Activated CD8-positive, alpha-beta memory T cell treated with anti-CD3 and anti-CD28 coated beads for 4 hours (primary cell): Measurements from ENCODE around the gene TPRG1.
A peak's percentile ranks its signal among the peaks of the same experiment; 100 is the strongest.
"Not testable (repeated sequence)": the region's sequence is repeated elsewhere in the genome, so short reads cannot be mapped to it uniquely, and the experiment has no call there.

Experiments used
- DNase-seq, 2 donors: peaks; one replicate each; pipeline ENCODE4 v3.0.0-alpha.2; 2020; ENCODE audit warnings: low read depth in 2 of 2

TPRG1 gene

DNA sequence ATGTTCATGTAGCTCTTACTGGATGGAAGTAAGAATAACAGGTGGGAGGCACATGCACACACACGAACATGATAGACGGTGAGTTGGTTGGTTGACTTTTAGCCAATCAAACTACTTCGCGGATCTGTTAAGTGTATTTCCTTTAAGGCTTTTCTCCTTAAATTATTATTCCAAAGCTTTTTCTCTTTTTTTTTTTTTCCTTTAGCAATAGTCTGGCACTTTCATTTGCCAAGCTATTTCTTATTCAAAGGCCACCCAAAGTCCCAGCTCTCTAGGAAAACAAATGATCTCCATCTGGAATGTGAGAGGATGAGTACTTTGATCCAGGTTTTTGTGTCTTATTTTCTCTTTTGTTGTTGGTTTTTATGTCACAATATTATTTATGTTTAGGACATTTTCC lies 141.1 kb downstream of the TPRG1 start:
- no peak for DNase-seq

DNA sequence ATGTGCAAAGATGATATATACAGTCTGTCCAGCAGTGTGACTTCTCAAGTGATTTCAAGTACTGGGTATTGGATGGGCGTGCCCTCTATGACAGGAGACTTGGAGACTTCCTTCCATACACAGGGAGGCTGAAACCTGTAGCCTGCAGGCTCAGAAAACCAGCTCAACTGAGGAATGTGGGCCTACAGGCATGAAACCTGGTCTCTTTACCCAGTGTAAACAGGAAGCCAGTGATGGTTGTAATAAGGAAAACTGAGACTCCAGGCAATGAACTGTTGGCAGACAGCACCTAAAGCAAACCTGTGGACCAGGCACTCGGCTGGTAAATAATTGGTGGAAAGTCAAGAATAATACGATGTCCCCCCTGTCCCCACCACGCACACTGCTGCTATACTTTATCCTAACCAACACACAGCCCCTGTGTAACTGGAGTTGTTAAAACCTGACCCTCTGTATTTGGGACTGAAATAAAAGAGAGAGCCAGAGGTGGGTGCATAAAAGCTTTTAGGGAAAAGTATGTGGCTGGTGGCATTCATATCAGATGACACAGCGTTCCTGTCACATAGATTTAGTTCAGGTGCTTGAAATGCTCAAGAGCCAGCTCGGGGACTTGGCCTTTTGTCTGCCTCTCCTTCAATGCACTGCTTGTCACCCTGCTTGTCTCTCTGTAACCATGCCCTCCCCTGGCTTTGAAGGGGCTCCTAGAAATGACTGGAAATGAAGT lies 144.7 kb downstream of the TPRG1 start:
- no peak for DNase-seq

DNA sequence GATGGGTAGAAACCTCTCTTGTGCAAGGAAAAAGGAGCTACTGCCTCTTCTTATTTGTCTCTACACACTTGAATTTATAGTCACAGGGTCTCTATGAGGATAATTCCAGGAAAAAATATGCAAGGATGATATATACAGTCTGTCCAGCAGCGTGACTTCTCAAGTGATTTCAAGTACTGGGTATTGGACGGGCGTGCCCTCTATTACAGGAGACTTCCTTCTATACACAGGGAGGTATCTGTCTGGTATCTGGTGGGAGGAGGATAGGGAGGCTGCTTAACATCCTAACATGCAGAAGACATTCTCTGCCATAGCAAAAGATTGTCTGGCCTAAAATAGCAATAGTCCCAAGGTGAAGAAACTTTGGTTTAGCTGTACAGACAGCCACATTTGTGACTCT lies 146.1 kb downstream of the TPRG1 start:
- DNase-seq, result no peak

DNA sequence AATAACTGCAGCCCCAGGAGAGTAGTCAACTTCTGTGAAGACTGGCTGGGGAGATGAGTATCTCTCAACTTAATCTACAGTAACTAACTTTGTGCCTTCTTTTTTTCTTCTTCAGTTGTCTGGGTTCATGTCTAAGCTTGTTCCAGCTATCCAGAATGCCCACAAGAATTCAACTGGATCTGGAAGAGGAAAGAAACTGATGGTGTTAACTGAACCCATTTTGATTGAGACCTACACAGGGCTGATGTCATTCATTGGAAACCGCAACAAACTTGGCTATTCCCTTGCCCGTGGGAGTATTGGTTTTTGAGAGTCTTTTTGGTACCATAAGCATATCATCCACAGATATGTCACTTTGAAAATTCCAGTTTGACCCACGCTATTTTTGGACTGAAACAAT lies 148.7 kb downstream of the TPRG1 start:
- DNase-seq, result no peak

DNA sequence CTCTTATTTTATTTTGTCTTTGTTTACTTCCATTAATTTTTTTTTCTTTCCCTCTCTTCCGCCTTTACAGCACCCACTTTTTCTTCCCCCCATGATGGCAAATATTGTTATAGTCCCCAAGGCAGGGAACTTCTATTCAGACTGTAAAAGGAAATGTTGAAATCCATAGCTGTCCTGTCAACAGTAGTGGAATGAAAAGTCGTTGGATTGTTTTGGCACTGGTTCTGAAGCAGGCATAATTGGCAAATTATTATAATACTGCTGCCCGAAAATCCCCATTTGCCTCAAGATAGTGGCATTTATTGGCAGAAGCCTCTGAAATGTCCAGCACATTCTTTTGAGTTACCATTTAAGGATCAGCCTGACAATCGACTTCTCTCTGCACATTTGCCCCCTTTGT lies 150.6 kb downstream of the TPRG1 start:
- DNase-seq, result no peak

DNA sequence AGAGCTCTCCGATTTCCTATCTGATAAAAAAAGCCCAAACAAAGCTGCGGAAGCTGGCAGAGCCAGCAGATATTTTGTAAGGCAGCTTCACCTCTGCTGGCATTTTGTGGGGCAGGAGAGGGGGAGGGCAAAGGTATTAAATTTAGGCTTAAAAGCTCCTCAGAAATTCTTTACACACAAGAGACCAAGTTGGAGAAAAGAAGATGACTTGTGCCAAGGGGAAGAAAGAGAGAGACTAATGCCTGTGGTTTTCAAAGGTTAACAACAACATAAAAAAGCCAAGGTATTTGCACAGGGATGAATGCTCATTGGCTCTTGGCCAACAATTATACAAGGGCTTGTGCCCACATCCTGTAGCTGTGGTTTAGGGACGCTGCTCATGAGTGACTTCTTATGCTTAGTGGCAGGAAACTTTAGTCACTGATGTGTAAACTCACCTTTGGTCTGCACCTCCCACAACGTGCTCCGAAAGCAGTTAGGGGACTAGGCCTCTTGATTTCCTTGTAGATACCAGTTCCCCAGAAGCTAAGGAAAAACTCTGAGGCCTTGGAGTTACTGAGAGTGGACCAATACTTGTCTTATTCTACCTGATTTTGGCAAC lies 152.9 kb downstream of the TPRG1 start:
- DNase-seq, result peak; percentile 49 to 77

DNA sequence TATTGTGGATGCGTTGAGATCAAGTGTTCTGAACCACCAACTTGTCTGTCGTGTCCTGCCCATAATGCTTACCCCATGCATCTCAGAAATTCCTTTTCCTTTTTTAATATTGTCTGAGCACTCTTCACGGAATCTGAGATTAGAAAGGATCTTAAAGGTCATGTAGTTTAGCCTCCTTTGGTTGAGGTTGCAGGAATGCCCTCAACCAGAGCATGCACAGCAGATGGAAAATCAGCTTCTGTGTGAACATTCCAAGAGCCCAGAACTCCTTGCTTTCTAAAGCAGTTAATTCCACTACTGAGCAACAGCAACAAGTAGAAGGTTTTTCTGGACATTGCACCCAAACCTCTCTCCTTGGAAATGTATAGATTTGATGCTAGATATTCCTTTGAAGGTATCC lies 153.7 kb downstream of the TPRG1 start:
- no peak for DNase-seq

DNA sequence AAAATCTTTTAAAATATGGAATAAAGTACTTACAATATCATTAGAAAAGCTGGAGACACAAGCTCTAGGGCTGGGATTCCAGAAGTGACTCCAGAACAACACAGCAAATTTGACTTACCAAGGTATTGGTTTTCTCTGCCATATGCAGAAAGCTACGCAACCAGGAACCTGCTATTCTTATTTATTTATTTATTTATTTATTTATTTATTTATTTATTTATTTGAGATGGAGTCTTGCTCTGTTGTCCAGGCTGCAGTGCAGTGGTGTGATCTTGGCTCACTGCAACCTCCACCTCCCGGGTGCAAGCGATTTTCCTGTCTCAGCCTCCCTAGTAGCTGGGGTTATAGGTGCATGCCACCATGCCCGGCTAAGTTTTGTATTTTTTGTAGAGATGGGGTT lies 157.9 kb downstream of the TPRG1 start:
- not testable (repeated sequence) for DNase-seq

DNA sequence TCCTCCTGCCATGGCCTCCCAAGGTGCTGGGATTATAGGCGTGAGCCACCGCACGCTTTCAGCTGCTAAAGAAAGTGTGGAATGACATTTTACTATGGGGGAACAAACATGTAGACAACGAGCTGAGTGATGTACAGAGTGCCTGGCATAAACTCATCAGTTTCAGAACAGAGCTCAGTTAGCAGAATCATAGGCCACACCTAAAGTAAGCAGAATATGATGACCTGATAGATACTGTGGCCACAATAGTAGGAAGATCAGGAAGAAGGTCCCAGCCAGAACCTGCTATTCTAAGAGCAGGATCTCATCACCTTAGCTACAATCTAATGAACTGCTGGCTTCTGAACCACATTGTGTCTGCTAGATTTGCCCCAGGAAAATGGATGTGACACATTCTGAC lies 158.3 kb downstream of the TPRG1 start:
- DNase-seq, result no peak

DNA sequence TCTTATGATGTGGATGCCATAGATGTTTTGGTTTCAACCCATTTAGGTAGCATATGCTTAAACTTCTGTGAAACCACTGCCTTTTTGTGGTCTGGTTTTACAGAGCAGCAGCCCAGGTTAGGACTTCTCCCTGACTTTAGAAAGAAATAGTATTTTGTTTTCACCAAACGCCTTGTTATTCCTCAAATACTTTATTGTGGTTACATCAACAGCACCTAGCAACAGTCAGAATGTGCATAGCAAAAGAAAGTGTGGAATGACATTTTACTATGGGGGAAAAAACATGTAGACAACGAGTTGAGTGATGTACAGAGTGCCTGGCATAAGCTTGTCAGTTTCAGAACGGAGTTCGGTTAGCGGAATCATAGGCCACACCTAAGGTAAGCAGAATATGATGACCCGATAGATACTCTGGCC lies 159.2 kb downstream of the TPRG1 start:
- no peak for DNase-seq

DNA sequence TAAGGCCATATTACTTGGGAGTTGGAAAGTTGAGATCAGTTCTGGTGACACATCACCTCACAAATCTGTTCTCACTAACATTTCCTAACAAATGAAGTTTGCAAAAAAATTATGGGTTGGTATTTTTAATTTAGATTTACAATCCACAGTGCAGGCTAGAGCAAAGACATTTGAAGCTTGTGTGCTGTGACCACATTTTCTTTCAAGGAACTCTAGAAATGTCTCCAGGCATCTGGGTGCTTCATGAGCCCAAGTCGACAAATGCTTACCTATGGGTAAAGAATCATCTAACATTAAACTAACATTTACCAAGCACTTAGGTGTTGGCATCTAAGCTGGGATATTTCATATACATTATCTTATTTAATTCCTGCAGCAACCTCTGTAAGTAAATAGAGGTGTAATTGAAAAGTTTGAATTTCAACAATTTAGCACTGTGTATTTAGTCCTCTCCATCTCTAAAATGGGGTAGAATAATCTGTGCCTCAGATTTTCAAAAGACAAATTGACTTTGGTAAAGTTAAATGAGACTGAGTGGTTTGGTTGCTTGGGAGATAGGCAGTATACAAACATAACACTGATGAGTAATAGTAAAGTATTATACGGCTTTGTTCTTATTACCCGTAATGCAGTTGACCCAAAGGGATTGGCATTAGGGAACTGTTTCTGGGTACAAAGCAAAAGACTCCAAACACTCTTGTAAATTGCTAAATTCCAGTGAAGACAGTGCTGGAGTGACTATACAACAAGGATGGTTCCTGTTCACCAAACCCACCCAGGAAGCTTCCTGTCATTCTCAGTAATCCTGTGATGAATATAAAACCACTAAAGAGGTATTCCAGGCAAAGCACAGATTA lies 162.5 kb downstream of the TPRG1 start:
- no peak for DNase-seq

DNA sequence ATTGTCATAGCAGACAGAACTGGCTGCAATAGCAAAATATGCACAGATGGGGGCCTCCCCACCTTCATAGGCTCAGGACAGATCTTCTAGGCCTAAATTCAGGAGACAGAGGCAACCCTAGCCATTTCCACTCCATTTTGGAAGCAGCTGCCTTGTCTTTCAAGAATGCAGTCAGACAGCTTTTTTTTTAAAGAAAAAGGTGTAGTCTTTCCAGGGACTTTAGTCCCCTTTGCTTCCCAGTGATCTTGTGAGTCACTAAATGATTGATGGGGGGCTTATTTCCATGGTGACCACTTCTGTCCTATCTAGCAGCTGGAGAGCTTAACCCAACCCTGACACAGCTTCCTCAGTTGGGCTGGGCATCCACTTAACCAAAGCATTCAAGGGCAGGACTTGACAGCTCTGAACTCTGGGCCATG lies 165.9 kb downstream of the TPRG1 start:
- no peak for DNase-seq

DNA sequence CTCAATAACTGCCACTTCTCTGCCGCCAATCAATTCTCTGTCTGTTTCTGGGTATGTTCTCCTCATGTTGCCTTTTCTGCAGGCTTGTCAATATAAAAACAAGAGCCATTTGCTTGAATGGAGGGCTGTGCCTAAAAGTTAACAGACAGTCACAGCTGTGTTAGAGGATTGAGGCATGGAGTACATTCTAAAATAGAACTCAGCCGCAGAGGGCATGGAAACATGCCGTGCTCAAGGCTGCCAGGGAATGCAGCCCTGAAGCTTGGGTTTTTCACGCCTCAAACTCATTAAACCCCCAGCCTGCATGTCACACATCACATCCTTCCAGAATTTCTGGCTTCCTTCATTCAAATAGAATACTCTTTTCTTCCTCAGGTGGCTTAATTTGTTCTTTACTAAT lies 166.6 kb downstream of the TPRG1 start:
- no peak for DNase-seq

DNA sequence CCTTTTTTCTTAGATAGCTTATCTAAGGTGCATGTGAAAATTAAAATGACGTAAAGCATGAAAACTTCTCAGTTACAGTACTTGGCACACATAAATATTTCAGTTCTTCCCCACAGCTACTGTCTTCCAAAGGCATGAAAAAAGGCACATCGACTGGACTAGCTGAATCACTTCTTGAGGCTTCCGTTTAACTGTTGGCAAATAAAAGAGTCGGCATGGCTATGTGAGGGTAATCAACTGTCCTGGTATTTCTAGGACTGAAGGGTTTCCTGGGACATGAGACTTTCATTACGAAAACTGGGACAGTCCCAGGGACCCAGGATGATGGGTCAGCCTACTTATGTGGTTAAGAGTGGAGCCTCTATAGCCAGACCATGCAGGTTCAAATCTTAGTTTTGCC lies 168.2 kb downstream of the TPRG1 start:
- no peak for DNase-seq

DNA sequence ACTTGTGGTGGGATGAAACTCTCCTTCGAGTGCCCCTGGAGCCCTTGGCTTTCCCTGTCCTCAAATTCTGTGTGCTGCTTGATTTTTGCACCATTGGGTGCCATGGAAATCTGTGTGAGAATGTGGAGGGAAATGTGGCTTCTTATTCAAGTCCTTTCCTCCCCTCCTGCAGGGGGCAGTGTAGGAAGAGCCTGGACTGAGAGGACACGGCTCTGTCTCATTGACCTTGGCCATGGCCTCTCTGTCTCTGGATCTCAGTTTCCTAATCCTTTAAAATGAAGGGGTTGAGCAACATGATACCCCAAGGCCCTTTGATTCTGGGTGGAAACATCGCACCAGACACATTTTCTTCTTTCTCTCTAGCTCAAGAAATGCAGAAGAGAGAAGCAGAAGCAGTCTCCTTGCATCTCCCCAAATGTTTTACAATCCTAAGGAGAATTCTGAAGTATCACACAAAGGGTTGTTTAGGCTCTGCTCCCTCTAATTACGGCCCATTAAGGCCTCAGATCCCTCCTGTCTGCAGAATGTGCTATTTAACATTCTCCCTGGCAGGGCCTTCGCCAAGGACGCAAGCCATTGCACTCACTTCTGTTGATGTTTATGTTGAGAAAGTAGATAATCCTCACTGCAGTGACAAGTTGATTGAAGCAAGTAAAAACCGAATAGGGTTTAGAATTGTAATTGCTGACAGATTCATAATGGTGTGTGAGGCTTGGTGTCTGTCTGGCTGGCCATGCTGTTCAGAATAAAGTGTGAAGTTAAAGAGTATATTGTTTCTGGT lies 169.1 kb downstream of the TPRG1 start:
- DNase-seq, result no peak

DNA sequence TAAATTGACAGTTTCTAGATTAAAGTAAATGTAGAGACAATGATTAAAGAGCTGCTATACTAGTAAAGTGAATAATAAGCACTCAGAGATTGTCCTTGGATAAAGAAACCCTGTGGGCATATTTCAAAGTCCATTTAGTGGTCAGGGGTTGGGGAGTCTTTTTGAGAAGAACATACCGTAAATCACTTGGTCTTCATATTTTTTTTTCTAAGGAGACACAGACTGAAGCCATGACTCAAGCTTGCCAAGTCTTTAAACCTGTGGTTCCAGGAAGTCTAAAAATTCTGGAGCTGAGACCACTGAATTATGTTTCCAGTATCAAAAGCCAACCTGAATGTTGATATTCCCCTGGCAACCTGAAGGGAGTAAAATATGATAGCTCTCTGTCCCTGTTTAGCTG lies 171.0 kb downstream of the TPRG1 start:
- DNase-seq, result no peak

DNA sequence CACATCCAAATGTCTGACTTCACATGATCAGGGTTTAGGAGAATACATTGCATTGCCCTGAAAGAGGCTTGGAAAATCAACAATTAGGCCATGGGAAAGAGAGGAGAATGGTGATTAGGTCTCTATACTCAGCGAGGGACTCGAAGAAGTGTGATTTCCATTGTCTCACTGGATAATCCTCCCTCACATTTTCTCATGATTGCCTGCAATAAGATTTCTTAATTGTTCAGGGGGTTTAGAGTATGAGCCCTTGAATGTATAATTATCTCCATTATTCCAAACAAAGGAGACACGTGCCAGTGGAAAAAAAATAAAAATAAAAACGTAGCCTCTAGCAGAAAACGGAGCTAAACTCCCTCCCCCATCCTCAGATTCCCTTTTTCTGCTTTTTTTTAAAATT lies 173.2 kb downstream of the TPRG1 start:
- no peak for DNase-seq

DNA sequence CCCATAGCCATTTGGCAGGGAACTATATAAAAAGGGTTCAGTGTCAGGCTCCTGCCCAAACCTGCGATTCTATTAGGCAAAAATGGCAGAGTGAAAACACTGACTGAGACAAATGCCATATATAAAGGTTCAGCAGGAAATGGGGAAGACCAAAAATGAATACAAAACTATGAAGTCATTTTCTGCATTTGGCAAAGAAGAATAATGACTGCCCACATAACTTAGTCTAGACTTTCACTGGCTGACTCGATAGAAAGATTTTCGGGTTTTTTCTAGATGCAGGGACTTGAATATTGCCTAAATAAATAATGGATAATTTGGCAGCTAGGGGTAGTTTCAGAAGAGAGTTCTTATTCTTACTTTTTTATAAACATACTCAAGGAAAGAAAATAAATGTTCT lies 178.0 kb downstream of the TPRG1 start:
- no peak for DNase-seq

DNA sequence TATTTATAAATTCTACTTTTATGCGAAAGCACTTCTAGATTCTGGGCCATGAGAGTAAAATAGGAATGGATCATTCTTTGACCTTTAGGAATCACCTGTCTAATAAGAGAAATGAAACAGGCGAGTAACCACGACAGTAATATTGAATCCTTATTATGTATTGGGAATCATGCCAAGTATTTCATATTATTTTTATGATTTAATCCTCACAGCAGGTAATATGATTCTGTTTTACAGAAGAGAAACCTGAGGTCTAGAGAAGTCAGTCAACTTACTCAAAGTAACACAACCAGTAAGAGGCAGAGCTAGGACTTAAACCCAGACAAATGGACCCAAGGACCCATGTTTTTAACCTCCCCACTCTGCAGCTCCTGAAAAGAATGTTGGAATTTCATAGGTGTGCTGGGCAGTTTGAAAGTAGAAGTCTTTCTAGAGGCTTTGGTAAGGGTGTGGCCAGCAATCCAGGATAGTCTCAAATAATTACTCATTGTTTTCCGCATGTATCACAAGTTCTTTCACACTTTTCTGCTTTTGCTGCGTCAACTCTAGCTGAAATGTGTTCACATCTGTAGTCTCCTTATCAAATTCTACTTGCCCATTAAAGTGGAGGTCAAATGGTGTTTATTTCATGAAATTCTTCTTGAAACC lies 181.7 kb downstream of the TPRG1 start:
- no peak for DNase-seq

DNA sequence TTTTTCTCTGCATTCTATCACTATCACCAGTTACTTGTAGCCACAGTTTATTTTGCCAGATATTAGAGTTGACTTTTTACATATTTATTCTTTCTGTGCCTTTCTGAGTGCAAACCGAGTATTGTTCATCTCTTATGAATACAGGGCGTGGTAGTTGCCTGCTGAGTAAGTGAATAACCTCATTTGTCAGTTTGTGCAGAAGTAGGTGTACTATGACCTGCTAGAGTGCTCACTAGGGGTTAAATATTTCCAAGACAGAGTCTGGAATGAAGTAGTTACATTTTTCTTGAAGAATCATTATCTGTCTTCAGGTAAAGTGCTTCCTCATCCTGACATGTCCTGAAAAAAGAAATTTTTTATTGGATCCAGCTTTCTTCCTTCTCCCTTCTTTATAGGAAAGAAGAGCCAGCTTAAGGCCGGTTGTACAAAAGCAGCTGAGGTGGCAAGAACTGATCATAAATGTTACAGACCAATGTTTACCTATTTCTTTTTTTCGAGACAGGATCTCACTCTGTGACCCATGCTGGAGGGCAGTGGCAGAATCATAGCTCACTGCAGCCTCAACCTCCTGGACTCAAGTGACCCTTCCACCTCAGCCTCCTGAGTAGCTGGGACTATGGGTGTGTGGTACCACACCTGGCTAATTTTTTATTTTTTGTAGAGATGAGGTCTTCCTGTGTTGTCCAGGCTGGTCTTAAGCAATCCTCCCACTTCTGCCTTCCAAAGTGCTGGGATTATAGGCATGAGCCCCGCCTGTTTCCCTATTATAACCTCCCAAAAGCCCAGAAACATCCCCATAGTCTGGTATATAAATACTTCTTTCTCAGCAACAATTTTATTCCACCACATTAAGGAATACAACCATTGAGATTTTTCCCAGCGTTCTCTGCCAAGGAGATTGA lies 182.5 kb downstream of the TPRG1 start:
- no peak for DNase-seq

DNA sequence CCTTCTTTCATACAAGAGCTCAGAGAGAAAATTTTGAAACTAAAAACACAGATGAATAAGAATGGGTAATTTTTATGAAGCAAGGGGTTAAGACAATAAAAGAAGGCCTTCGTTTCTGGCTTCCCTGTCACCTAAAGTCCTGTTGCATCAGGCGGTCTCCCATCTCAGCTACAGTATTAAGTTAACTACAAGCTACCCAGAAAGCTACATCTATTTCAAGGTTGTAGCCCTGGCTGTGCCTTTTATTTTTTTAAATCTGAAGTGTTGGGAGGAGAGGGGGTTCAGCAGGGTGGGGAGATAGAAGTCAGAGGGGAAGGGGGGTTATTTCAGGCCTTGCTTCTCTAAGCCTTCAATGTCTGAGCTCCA lies 183.3 kb downstream of the TPRG1 start:
- no peak for DNase-seq
